ENCODE results near the gene RMDN3.

The RMDN3 gene, protein sequence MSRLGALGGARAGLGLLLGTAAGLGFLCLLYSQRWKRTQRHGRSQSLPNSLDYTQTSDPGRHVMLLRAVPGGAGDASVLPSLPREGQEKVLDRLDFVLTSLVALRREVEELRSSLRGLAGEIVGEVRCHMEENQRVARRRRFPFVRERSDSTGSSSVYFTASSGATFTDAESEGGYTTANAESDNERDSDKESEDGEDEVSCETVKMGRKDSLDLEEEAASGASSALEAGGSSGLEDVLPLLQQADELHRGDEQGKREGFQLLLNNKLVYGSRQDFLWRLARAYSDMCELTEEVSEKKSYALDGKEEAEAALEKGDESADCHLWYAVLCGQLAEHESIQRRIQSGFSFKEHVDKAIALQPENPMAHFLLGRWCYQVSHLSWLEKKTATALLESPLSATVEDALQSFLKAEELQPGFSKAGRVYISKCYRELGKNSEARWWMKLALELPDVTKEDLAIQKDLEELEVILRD

DNA sequence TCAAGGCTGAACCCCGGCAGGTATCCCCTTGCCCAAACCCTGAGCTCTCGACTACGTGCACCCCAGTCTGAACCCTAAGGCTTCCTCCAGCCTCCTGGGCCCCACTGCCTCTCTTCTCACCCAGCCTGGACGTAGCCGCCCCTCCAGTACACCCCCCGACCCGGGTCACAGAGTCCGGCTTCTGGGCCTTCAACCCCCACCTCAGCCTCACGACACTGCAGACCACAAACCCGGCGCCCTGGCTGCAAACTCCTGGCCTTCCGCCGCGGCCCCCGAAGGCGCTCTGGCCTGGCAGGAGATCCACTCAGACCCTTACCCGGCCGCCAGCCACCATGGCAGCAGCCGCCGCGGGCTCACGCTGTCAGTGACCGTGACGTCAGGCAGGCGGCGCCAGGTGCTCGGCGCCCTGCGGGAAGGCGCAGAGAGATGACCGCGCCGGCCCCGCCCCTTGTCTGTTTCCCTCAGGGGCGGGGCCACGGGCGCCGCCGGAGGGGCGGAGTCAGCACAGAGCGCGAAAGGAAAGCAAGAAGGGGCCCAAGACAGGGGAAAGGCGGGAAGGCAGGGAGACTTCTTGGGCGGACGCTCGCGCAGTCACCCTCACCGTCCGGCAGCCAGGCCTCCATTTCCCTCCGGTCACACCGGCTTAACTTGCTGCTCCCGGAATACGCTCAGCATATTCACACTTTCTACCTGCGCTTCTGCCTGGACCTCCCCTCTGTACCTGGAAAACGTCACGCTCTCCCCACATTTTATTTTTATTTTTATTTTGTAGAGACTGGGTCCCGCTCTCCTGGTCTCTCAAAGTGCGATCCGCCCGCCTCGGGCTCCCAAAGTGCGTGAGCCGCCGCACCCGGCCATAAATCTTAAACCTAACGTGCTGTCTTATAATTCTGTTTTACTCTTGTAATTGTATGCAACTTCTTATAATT is at the start of gene RMDN3:
TSS of gene RMDN3 (minus strand) at position 372 of the 929 bp plus-strand sequence. CDS start 471 bp downstream, outside the sequence.
- DNase-seq: peak; percentile 19 to 77

DNA sequence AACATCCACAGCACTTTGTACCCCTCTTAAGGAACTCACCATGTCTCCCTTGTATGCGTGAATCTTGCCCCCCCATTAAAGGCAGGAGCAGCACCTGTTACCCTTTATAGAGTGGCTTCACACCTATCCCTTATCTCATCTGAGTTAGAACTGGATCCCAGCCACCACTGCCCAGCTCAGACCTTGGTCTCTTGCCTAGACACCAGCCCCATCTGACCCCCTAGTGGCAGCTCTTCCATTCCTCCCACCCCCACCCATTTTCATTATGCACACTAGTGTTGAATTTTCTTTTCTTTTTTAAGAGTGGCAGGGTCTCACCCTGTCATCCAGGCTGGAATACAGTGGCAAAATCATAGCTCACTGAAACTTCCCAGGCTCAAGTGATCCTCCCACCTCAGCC is 48.6 kb upstream of the RMDN3 start:
- DNase-seq: no peak

DNA sequence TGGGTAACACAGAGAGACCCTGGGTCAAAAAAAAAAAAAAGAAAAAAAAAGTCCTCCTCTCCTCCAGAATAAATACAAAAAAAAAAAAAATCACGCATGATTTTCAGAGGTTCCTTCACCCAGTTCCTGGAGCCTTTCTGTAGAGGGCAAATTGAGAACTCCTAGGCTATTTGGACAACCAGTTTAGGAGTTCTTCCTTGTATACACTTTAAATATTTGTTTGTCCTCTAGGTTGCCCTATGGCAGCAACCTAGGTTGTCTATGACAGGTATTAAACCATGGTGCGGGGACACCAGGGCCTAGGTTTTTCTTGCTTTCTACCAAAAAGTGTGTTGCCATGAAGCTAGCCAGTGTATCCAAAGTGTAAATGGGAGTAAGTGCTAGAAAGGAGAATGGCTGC is 48.0 kb upstream of the RMDN3 start:
- no peak for DNase-seq

DNA sequence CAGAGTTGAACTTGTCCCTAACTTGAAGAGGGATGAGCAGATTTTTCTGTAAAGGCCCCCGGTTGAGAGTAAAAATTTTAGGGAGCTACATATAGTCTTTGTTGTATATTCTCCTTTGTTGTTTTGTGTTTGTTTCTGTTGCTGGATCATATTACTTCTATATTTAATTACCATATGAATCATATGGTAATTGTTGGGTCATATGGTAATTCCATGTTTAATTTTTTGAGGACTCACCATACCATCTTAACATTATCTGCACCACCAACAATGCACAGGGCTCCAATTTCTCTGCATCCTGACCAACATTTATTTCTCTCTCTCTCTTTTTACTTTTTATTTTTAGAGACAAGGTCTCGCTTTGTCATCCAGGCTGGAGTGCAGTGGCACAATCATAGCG is 44.5 kb upstream of the RMDN3 start:
- DNase-seq: no peak

DNA sequence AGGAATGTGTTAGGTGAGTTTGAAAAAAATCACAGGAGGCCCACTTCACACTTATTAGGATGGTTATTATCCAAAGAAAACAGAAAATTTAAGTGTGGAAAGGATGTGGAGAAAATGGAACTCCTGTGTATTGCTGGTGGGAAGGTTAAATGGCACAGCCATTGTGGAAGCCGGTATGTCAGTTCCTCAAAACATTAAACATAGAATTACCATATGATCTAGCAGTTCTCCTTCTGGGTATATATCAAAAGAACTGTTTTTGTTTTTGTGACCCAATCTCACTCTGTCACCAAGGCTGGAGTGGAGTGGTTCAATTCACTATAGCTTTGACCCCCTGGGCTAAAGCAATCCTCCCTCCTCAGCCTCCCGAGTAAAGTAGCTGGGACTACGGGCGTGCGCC is 41.5 kb upstream of the RMDN3 start:
- no peak for DNase-seq

DNA sequence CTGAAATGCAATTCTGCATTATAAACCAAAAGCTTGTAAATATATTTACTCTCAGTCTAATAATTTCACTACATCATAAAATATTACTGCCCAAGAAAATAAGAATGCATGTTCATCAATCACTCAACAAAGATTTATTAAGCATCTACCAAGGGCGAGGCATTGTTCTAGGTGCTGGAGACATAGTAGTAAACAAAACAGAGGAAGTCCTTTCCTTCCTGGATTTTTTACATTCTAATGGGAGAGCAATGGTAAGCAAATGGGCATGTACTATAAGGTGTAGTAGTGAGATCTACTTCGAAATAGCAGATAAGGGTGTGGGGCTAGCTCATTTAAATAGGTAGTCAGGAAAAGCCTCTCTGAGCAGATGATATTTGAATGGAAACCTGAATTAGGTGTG is 41.0 kb upstream of the RMDN3 start:
- DNase-seq: no peak

DNA sequence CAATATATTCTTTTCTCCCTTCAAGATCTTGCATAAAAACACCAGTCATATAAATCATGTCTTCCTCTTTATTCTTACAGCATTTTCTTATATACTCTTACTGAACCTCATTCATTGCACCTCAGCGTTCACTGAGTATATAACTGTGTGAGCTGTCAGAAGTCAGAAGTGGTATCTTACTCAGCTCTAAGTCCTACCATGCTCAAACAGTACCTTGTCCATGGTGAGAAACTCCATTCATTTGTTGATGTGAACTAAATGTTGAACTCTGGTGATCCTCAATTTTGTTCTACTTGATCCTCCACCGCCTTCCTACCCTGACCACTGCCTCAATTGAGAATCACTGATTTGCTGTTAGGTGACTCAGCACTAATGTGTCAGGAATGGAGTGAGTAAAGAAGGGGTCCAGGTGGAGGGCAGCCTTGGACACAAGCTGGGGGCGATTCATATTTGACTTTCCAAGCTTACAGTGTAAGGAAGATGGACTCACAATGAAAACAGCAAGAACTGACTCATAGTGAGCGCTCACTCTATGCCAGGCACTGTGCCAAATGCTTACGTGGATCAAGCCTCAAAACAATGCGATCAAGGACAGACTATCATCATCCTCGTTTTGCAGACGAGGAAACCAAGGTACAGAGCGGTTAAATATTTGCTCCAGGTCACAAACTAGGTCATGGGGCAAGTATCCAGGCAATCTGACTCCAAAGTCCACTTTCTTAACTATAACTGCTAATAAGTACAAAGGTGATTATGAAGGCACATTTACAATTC is 38.3 kb upstream of the RMDN3 start:
- no peak for DNase-seq

DNA sequence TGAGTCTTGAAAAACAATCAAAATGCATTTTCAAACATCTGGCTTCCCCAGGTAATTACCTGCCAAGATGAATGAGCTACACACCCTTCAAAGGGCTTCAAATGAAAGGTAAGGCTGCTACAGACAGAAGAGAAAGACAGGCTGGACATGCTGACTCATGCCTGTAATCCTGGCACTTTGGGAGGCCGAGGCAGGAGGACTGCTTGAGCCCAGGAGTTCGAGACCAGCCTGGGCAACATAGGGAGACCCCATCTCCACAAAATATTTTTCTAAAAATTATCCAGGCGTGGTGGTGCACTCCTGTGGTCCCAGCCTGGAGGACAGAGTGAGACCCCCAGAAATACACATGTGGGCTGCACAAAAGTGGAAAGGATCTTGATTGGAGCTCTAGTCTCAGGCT is 37.3 kb upstream of the RMDN3 start:
- no peak for DNase-seq

DNA sequence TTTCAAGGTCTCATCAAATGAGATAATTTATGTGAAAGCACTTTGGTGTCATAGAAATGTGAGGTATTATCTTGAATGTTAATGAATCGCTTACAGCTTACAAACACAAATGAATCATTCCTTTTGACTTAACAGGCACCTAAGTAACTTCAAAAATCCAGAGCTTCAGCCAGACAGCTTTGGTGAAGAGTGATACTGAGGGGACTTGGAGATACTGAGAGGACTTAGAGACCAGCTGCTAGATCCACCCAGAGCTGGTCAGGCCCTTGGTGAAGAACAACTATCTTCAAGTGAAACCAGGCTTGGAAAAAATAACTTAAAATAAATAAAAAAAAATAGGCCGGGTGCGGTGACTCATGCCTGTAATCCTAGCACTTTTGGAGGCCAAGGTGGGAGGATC is 35.7 kb upstream of the RMDN3 start:
- DNase-seq: no peak

DNA sequence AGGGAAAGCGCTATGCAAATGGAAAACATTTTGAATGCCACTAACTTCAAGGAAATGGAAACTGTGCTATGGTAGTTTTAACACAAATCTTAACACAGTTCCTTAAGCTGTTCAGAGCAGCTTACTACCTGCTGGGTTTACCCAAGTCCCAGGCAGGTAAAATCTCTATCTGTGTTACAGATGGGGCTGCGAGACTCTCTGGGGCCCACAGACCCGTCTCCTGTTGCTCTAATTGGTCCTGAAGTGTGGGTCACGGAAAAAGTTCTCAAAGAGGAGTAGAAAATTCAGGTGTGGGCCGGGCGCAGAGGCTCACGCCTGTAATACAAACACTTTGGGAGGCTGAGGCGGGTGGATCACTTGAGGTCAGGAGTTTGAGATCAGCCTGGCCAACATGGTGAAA is 34.9 kb upstream of the RMDN3 start:
- no peak for DNase-seq

DNA sequence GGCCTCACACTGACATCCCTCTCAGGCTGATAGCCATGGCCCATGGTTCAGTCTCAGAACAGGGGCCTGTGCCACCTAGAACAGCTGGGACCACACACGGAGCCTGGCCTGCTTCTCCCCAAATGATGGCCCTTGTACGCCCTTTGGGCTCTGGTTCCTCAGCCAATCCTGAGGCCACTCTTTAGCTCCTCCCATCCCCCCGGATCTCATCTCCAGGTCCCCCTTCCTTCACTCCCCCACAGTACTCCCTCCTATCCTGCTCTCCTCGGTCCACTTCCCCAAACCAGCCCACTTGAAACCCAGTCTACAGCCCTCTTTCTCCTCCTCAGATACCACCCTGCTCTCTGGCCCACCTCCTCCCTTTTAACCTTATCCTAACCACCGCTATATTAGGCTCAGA is 34.1 kb upstream of the RMDN3 start:
- no peak for DNase-seq

DNA sequence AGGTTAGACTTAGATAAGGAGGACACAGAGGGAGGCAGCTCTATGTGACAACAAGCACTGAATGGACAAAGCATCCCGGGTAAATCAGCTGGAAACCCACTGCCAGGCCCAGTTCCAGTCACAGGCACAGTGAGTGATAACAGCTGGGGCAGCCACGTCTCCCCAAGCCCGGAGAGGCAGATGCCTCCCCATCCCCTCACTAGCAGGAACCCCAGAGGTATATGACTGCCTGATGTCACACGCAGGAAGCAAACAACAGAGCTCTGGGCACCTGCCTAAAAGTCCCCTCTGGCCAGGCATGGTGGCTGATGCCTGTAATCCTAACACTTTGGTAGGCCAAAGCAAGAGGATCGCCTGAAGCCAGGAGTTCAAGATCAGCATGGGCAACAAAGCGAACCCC is 32.9 kb upstream of the RMDN3 start:
- no peak for DNase-seq

DNA sequence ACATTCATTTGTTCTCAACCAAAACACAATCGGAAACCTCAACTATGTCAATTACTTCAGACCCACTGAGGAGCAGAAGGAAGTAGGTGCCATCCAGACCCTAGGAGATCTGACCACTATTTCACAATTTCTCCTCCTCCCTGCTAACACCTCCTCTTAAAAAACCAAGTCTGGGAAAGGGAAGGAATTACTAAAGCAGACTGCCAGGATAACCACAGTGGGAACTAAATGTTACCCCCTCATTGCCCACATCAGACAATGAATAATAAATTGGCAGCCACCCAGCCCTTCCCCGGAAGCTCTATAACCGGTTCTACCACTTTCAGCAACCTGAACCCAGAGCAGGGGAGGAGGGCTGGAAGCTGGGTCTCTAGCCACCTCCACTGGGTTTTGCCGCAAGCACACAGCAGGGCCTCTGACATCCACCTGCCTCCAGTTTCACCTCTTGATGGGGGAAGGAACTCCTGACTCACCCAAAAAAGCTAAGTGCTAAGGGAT is 32.3 kb upstream of the RMDN3 start:
- no peak for DNase-seq

DNA sequence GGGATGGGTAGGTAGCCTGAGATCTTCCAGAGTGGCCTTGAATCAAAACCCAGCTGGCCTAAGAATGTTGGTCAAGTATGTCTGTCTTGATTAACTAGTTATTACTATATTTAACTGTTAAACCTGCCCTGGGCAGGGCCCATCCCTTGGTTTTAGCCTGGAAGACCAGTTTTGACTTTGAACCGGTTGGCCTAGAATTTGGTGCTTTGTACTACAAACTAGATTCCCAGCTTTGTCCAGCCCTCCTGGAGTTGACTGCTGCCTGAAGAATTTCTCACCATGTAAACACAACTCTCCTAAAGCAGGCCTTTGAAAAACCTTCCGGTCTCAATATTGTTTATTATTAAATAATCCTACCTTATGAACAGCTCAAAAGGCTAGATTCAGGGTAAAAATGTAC is 30.8 kb upstream of the RMDN3 start:
- DNase-seq: no peak

DNA sequence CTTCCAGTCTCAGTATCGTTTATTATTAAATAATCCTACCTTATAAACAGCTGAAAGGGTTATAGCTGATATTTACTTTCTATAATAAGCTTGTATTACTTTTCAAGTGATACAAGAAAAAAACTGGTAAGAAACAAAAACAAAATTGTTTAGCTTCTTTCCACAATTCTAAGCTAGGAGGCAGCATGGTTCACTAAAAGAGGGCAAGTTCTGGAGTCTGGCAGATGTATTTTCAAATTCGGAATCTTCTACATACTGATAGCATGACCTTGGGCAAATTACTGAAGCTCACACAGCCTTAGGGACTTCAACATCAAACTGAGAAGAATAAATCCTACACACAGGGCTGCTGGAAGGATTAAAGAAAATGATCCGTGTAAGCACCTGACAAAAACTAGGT is 30.1 kb upstream of the RMDN3 start:
- no peak for DNase-seq

DNA sequence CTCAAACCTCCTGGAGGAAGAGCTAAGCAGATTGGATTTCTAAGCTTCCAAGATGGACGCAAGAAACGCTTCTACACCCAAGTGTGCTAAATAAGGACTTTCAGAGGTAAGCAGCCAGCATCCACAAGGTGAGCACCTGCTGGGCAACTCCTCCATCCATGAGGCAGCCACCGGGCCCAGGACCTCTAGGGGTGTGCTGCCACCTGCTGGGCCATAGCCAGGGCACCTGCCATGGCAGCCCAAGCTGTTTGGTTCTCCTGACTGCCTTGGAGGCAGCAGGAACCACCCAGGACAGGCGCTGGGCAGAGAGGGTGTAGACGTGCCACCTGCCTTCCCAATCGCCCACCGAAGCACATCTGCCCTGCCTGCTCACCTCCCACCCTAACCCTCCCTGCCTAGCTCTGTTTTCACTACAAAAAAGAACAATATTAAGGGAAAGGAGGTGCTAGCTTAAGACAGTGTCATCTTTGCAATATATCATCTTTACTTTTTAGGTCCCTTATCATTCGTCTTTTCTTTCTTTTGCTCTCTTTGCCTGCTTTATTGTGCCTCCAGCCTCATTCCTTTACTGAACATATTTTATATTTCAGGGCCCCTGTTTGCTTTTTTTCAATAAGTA is 27.7 kb upstream of the RMDN3 start:
- peak in 1 of 2 experiments; percentile 27 for DNase-seq

DNA sequence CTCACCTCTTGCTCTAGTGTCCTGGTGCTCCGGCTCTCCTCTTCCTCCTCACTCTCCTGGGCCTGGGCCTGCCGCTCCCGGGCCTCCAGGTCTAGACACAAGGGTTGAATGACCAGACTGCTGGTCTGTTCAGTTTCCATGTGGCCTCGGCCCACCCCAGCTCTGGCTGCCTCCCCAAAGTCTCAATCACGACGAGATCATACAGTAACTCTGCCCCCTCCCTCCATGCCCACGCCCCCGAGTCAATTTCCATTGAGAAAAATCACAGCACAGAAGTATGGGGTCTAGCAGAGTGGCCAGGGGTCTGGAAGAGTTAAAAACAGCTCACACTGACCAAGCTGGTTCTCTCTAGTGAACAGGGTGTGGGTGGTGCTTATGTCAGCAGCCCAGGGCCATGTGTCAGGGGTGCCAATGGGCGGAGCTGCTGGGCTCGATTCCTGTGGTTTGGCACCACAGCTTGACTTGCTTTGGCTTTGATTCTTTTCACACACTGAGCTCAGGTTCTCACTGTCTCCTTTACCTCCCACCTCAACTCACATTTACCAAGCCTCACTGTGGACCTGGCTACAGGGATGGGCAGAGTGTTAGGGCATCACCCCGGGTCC is 21.6 kb upstream of the RMDN3 start:
- no peak for DNase-seq

DNA sequence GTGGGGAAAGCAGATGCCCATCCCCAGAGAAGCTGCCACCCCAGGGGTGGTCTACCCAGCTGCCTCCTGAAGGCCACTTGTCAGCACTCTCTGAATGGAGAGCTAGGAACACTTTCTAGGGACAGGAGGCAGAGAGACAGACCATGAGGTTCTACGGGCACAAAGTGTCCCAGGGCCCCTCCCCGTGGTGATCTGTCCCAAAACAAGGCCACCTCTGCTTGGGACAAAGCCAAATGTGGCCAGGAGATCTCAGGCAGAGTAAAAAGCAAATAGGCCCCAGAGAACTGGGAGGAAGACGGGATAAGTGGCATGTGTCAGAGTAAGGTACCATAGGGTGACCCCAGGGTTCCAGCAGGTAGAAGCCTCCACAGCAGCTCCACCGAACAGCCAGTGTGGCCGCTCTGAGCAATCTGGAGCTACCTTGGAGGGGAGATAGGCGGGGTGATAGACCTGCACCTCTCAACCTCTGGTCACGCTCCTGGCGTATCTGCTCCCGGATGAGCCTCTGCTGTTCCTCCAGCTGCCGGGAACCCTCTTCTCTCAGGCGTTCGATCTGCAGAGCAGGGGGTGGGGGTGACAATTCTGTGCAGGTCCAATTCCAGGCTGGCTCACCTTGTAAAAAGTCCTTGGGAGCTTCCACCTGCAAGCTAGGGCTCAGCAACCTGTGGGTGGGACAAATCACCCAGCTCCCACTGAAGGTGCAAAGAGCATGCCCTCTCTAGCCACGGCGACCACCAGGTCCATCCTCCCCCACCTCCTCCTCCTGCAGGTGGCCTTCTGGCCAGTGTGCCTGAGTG is 20.9 kb upstream of the RMDN3 start:
- no peak for DNase-seq

DNA sequence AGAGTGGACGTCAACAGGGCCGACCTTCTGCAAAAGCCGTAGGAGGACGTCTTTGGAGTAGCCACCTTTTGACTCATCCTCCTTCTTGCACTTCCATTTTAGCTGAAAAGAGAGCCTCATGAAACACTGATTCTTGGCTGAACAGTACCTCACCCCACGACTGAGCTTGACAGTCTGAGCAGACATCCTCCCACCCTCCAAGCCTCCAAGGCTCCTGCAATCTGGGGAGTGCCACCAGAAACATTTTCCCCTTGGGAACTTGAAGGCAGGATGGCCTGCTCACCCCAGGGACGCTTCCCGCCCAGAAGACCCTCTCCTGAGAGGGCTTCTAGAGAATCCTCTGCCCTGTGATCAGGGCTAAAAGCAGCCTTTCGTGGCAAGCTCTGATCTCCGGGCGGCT is 20.0 kb upstream of the RMDN3 start:
- no peak for DNase-seq

DNA sequence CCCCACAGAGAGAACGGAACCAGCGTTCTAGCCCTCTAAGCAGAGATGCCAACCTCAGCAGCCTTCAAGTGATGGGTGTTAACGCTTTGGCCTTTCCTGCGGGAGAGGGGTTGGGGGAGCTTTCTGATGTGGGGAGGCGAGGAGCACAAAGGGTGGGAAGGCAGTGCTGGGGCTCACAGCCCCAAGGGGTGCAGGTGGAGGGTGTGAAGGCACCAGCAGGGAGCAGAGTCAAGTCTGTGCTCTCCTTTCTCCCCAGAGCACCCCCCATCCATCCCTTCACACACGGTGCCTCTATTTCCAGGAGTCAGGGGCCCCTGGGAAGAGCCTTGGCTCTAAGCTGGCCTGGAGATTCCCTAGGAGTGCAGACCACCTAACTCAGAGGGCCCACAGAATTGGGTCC is 18.8 kb upstream of the RMDN3 start:
- DNase-seq: no peak

DNA sequence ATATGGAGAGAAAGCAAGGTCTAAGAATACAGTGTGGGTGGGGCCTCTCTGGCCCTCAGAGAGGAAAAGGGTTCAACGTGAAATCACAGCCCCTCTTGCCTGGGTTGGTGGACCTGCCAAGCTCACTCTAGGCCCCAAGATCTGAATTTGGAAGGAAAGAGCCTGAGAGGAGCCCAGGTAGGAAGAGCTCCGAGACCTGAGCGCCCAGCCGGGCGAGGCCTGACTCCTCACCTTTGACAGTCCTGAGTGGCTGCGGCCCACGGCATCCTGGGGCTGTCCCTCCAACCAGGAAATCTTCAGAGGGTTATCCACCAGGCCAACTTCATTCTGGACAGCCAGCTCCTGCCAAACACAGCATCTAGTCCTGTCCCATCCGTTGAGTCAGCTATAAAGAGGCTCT is 18.4 kb upstream of the RMDN3 start:
- no peak for DNase-seq

All from cerebellar nuclear complex (tissue), 1 donor.